Suppressor macrophage (primary cell): ENCODE data around the gene NOTCH3.

ENCODE experiments used
- DNase-seq, 4 experiments: peaks; one replicate each; pipeline ENCODE4 v3.0.0-alpha.2; 2020 to 2022

The NOTCH3 gene

GRCh38 chr19:15235781-15236180, 35.0 kb upstream of the NOTCH3 start:
- peak; percentile 67 to 93 (median 86) for DNase-seq

- DNase-seq: peak in 1 of 4 experiments; percentile 27
Observed at GRCh38 chr19:15234431-15235130, 33.8 kb upstream of the NOTCH3 start.

GRCh38 chr19:15231271-15231670, 30.5 kb upstream of the NOTCH3 start:
- DNase-seq: peak; percentile 47 to 77 (median 65)

- DNase-seq: no peak
Observed at GRCh38 chr19:15227261-15227660, 26.5 kb upstream of the NOTCH3 start.

GRCh38 chr19:15225760-15226159, 25.0 kb upstream of the NOTCH3 start:
- DNase-seq: no peak

- peak in 3 of 4 experiments; percentile 56 to 66 (median 65) for DNase-seq
Observed at GRCh38 chr19:15223649-15224361, 23.0 kb upstream of the NOTCH3 start.

GRCh38 chr19:15222738-15223648, 22.2 kb upstream of the NOTCH3 start:
- peak; percentile 84 to 93 (median 90) for DNase-seq

- no peak for DNase-seq
Observed at GRCh38 chr19:15220833-15221232, 20.0 kb upstream of the NOTCH3 start.

- no peak for DNase-seq
Observed at GRCh38 chr19:15218501-15218900, 17.7 kb upstream of the NOTCH3 start.

GRCh38 chr19:15216363-15216762, 15.6 kb upstream of the NOTCH3 start:
- no peak for DNase-seq

GRCh38 chr19:15213715-15214381, 13.1 kb upstream of the NOTCH3 start:
- DNase-seq: no peak

- peak; percentile 81 to 94 (median 90) for DNase-seq
Observed at GRCh38 chr19:15212711-15213110, 11.9 kb upstream of the NOTCH3 start.

- DNase-seq: peak; percentile 94 to 98 (median 96)
Observed at GRCh38 chr19:15210323-15210781, 9.6 kb upstream of the NOTCH3 start.

GRCh38 chr19:15201374-15202023, 704 bp upstream of the NOTCH3 start:
- DNase-seq: no peak

GRCh38 chr19:15199661-15200552, 888 bp downstream of the NOTCH3 start:
- peak in 2 of 4 experiments; percentile 31 to 48 for DNase-seq

GRCh38 chr19:15198951-15199660, 1.7 kb downstream of the NOTCH3 start:
- DNase-seq: no peak

- DNase-seq: peak in 1 of 4 experiments; percentile 24
Observed at GRCh38 chr19:15197942-15198341, 2.9 kb downstream of the NOTCH3 start.

- peak; percentile 75 to 88 (median 82) for DNase-seq
Observed at GRCh38 chr19:15197275-15197941, 3.4 kb downstream of the NOTCH3 start.

- no peak for DNase-seq
Observed at GRCh38 chr19:15196360-15197005, 4.3 kb downstream of the NOTCH3 start.
